CD8-positive, alpha-beta memory T cell (primary cell): ENCODE measurements around the gene BRSK2. TPM values are rescaled to one million over a fixed set of nuclear protein-coding genes. Genes with fewer than 3 reads are reported as not detected.
"Not testable (repeated sequence)": the region's sequence is repeated elsewhere in the genome, so short reads cannot be mapped to it uniquely, and the experiment has no call there.

ENCODE experiments used
- CTCF ChIA-PET: fragments of 350-600 bp; sonication (Branson Sonifier 250); formaldehyde crosslinking; loops from one replicate; lab custom pipeline; 2021; ENCODE audit warnings: antibody characterized with exemption; lab: Charles Lee
- POLR2A ChIA-PET: fragments of 350-600 bp; sonication (Branson Sonifier 250); formaldehyde crosslinking; loops from one replicate; lab custom pipeline; 2021; ENCODE audit warnings: antibody characterized with exemption; lab: Charles Lee
- DNase-seq, 5 donors: peaks; one replicate each; pipeline versions ENCODE4 v3.0.0 to v3.0.0-alpha.2; 2020 to 2022; ENCODE audit warnings: mixed read lengths in 1 of 5
- H3K27ac ChIP-seq: one replicate; pipeline ENCODE4 v1.7.0; 2013; ENCODE audit warnings: low read depth, mild to moderate bottlenecking, low read length, moderate library complexity
- H3K27me3 ChIP-seq: 2 replicates; pipeline ENCODE4 v1.7.0; 2013; ENCODE audit warnings: low read length, mild to moderate bottlenecking; ENCODE audit not compliant: insufficient read depth, poor library complexity, severe bottlenecking
- H3K36me3 ChIP-seq: 2 replicates; pipeline ENCODE4 v1.7.0; 2013; ENCODE audit warnings: mild to moderate bottlenecking, low read length, moderate library complexity; ENCODE audit not compliant: insufficient read depth
- H3K4me1 ChIP-seq: 2 replicates; pipeline ENCODE4 v1.7.0; 2013; ENCODE audit warnings: mild to moderate bottlenecking, low read length, moderate library complexity; ENCODE audit not compliant: insufficient read depth
- H3K4me3 ChIP-seq: 2 replicates; pipeline ENCODE4 v1.7.0; 2013; ENCODE audit warnings: mild to moderate bottlenecking, low read length
- H3K9me3 ChIP-seq: 2 replicates; pipeline ENCODE4 v1.7.0; 2013; ENCODE audit warnings: mild to moderate bottlenecking, low read length
- H3K27ac Mint-ChIP-seq, 8 donors: one replicate each; pipeline ENCODE4 v1.8.0; 2020 to 2021; ENCODE audit warnings: mixed read lengths in 8 of 8, mild to moderate bottlenecking in 6 of 8, inconsistent platforms in 3 of 8, moderate library complexity in 3 of 8
- H3K27me3 Mint-ChIP-seq, 2 donors: one replicate each; pipeline ENCODE4 v1.8.0; 2020 to 2021; ENCODE audit warnings: mixed read lengths in 2 of 2, mild to moderate bottlenecking in 1 of 2, moderate library complexity in 1 of 2
- H3K36me3 Mint-ChIP-seq, 3 donors: one replicate each; pipeline ENCODE4 v1.8.0; 2020 to 2021; ENCODE audit warnings: mixed read lengths in 3 of 3, inconsistent platforms in 1 of 3, mild to moderate bottlenecking in 1 of 3
- H3K4me1 Mint-ChIP-seq, 3 donors: one replicate each; pipeline ENCODE4 v1.8.0; 2020 to 2021; ENCODE audit warnings: mixed read lengths in 3 of 3, inconsistent platforms in 1 of 3, mild to moderate bottlenecking in 1 of 3
- H3K4me3 Mint-ChIP-seq, 7 donors: one replicate each; pipeline ENCODE4 v1.8.0; 2020 to 2021; ENCODE audit warnings: mixed read lengths in 7 of 7, mild to moderate bottlenecking in 6 of 7, moderate library complexity in 4 of 7, inconsistent platforms in 2 of 7
- H3K9me3 Mint-ChIP-seq, 5 donors: one replicate each; pipeline ENCODE4 v1.8.0; 2020 to 2022; ENCODE audit warnings: mixed read lengths in 5 of 5, mild to moderate bottlenecking in 3 of 5, moderate library complexity in 2 of 5, inconsistent platforms in 1 of 5
- polyA plus RNA-seq: library from polyadenylated mRNA; unstranded; fragments of 300-500 nt; fragmentation: Illumina TruSeq; gene quantifications from one replicate; pipeline ENCODE4 v1.2.3, GENCODE V29; 2021
- total RNA-seq, 2 experiments: library from RNA; stranded (reverse); gene quantifications; one replicate each; pipeline ENCODE4 v1.2.3, GENCODE V29; 2021

BRSK2 gene
- total and polyA plus RNA-seq, 3 experiments from 2014 or later = 0.23 to 0.59 (median 0.35) TPM

- H3K27me3 Mint-ChIP-seq, H3K9me3 ChIP-seq, DNase-seq, H3K27me3 ChIP-seq, H3K4me3 ChIP-seq, POLR2A ChIA-PET, H3K36me3 ChIP-seq, CTCF ChIA-PET, H3K4me1 Mint-ChIP-seq, H3K27ac Mint-ChIP-seq, H3K4me3 Mint-ChIP-seq, H3K27ac ChIP-seq, H3K4me1 ChIP-seq, H3K36me3 Mint-ChIP-seq, H3K9me3 Mint-ChIP-seq: not testable (repeated sequence)
Measured at GRCh38 chr11:1409852-1410125, 20.1 kb downstream of the BRSK2 start.

GRCh38 chr11:1410366-1411291 is 20.9 kb downstream of the BRSK2 start:
- Mint-ChIP-seq H3K4me1 (no peaks in the 10 kb centered on the region), H3K36me3 (no peaks in the 10 kb centered on the region), H3K9me3 (peaks cover 0 to 1% (median 0%) of the 10 kb centered on the region in 5 donors), H3K27ac (no peak overlapping the region), H3K4me3 (no peak overlapping the region), H3K27me3 (peaks cover 2 to 3% of the 10 kb centered on the region in 2 donors)
- Histone ChIP-seq H3K9me3 (no peaks in the 10 kb centered on the region), H3K27me3 (no peaks in the 10 kb centered on the region), H3K4me1 (no peaks in the 10 kb centered on the region), H3K4me3 (no peak overlapping the region), H3K36me3 (no peaks in the 10 kb centered on the region), H3K27ac (no peak overlapping the region)
- ChIA-PET CTCF (no interaction called here), POLR2A (no interaction called here)
- DNase-seq = no peak

GRCh38 chr11:1411301-1411700 is 21.6 kb downstream of the BRSK2 start:
- no peak overlapping the region for H3K4me3 ChIP-seq
- no peak for DNase-seq
- H3K27ac ChIP-seq = no peak overlapping the region
- Mint-ChIP-seq H3K9me3 (peaks cover 0 to 4% (median 2%) of the 10 kb centered on the region in 5 donors), H3K4me3 (no peak overlapping the region), H3K27me3 (peaks cover 2 to 3% of the 10 kb centered on the region in 2 donors), H3K4me1 (no peaks in the 10 kb centered on the region), H3K27ac (no peak overlapping the region), H3K36me3 (no peaks in the 10 kb centered on the region)
- no peaks in the 10 kb centered on the region for H3K4me1 ChIP-seq
- H3K27me3 ChIP-seq = no peaks in the 10 kb centered on the region
- H3K9me3 ChIP-seq = no peaks in the 10 kb centered on the region
- H3K36me3 ChIP-seq = no peaks in the 10 kb centered on the region
- POLR2A ChIA-PET = no interaction called here
- CTCF ChIA-PET = no interaction called here

- CTCF ChIA-PET, H3K27me3 ChIP-seq, H3K4me1 ChIP-seq, DNase-seq, H3K9me3 Mint-ChIP-seq, H3K4me3 Mint-ChIP-seq, H3K27ac ChIP-seq, H3K4me3 ChIP-seq, H3K36me3 Mint-ChIP-seq, H3K27ac Mint-ChIP-seq, POLR2A ChIA-PET, H3K36me3 ChIP-seq, H3K27me3 Mint-ChIP-seq, H3K4me1 Mint-ChIP-seq, H3K9me3 ChIP-seq: not testable (repeated sequence)
Measured at GRCh38 chr11:1411739-1412138, 22.0 kb downstream of the BRSK2 start.

- H3K27ac ChIP-seq = no peak overlapping the region
- ChIA-PET POLR2A (no interaction called here), CTCF (no interaction called here)
- Mint-ChIP-seq H3K27ac (no peak overlapping the region), H3K27me3 (peaks cover 0 to 2% of the 10 kb centered on the region in 2 donors), H3K36me3 (no peaks in the 10 kb centered on the region), H3K4me3 (no peak overlapping the region), H3K9me3 (peaks cover 0 to 13% (median 8%) of the 10 kb centered on the region in 5 donors), H3K4me1 (no peaks in the 10 kb centered on the region)
- no peak for DNase-seq
- H3K4me3 ChIP-seq = no peak overlapping the region
- H3K4me1 ChIP-seq = no peaks in the 10 kb centered on the region
- H3K27me3 ChIP-seq = no peaks in the 10 kb centered on the region
- H3K9me3 ChIP-seq = peaks cover 6% of the 10 kb centered on the region
- H3K36me3 ChIP-seq = no peaks in the 10 kb centered on the region
Measured at GRCh38 chr11:1412377-1413095, 22.8 kb downstream of the BRSK2 start.

- Mint-ChIP-seq H3K9me3 (peaks cover 0 to 26% (median 16%) of the 10 kb centered on the region in 5 donors), H3K27ac (no peak overlapping the region), H3K36me3 (peaks cover 0 to 3% (median 1%) of the 10 kb centered on the region in 3 donors), H3K4me1 (no peaks in the 10 kb centered on the region), H3K4me3 (no peak overlapping the region), H3K27me3 (no peaks in the 10 kb centered on the region)
- H3K4me3 ChIP-seq = no peak overlapping the region
- peaks cover 20% of the 10 kb centered on the region for H3K9me3 ChIP-seq
- ChIA-PET POLR2A (no interaction called here), CTCF (interaction anchor here (0.7 kb wide), 1 partner anchor 85 kb away, joined by 3 read pairs; no protein-coding TSS in a partner anchor)
- H3K27ac ChIP-seq = no peak overlapping the region
- DNase-seq = no peak
- H3K36me3 ChIP-seq = no peaks in the 10 kb centered on the region
- H3K27me3 ChIP-seq = no peaks in the 10 kb centered on the region
- H3K4me1 ChIP-seq = no peaks in the 10 kb centered on the region
Measured at GRCh38 chr11:1414650-1415049, 24.9 kb downstream of the BRSK2 start.

- no peaks in the 10 kb centered on the region for H3K27me3 Mint-ChIP-seq
- peaks cover 0 to 3% (median 1%) of the 10 kb centered on the region in 3 donors for H3K36me3 Mint-ChIP-seq
- Histone ChIP-seq H3K9me3 (peaks cover 20% of the 10 kb centered on the region), H3K36me3 (no peaks in the 10 kb centered on the region), H3K4me1 (no peaks in the 10 kb centered on the region), H3K4me3 (no peak overlapping the region), H3K27me3 (no peaks in the 10 kb centered on the region), H3K27ac (no peak overlapping the region)
- no peak overlapping the region for H3K27ac Mint-ChIP-seq
- ChIA-PET CTCF (interaction anchor here (0.7 kb wide), 1 partner anchor 84 kb away, joined by 3 read pairs; no protein-coding TSS in a partner anchor), POLR2A (no interaction called here)
- peaks cover 0 to 30% (median 23%) of the 10 kb centered on the region in 5 donors for H3K9me3 Mint-ChIP-seq
- H3K4me3 Mint-ChIP-seq = no peak overlapping the region
- no peak for DNase-seq
- no peaks in the 10 kb centered on the region for H3K4me1 Mint-ChIP-seq
Measured at GRCh38 chr11:1415631-1416030, 25.9 kb downstream of the BRSK2 start.

- H3K36me3 Mint-ChIP-seq, H3K27me3 Mint-ChIP-seq, H3K36me3 ChIP-seq, DNase-seq, H3K27ac Mint-ChIP-seq, H3K4me1 ChIP-seq, POLR2A ChIA-PET, H3K4me3 ChIP-seq, H3K4me1 Mint-ChIP-seq, H3K27ac ChIP-seq, H3K27me3 ChIP-seq, CTCF ChIA-PET, H3K4me3 Mint-ChIP-seq: not testable (repeated sequence)
- peaks cover 0 to 30% (median 24%) of the 10 kb centered on the region in 5 donors for H3K9me3 Mint-ChIP-seq
- peaks cover 20% of the 10 kb centered on the region for H3K9me3 ChIP-seq
Measured at GRCh38 chr11:1418192-1418795, 28.6 kb downstream of the BRSK2 start.
